Thyroid gland (tissue), 4 donors: ENCODE data around the gene TREML2. TPM values are rescaled to one million over a fixed set of nuclear protein-coding genes. Genes with fewer than 3 reads are reported as not detected.

Experiments
- DNase-seq, 2 donors: peaks; one replicate each; pipeline ENCODE4 v3.0.0-alpha.2; 2019
- H3K27ac ChIP-seq, 3 donors: fragments of 200-600 bp; sonication (generic); 1 replicate in 2 of 3; 2 replicates in 1 of 3; pipeline ENCODE4 v1.5.1; 2016 to 2019; ENCODE audit warnings: mild to moderate bottlenecking in 1 of 3, moderate library complexity in 1 of 3
- H3K27me3 ChIP-seq: fragments of 200-600 bp; sonication (generic); one replicate; pipeline ENCODE4 v1.5.1; 2019
- H3K36me3 ChIP-seq, 2 donors: fragments of 200-600 bp; sonication (generic); one replicate each; pipeline ENCODE4 v1.5.1; 2016 to 2019
- H3K4me1 ChIP-seq, 2 donors: fragments of 200-600 bp; sonication (generic); one replicate each; pipeline ENCODE4 v1.5.1; 2017 to 2019
- H3K4me3 ChIP-seq, 3 donors: fragments of 200-600 bp; sonication (generic); replicated peaks in 1 of 3; 1 replicate in 2 of 3; 2 replicates in 1 of 3; pipeline ENCODE4 v1.5.1; 2016; ENCODE audit warnings: mild to moderate bottlenecking in 1 of 3
- H3K9me3 ChIP-seq: fragments of 200-600 bp; sonication (generic); one replicate; pipeline ENCODE4 v1.5.1; 2017
- POLR2A ChIP-seq, 2 donors: fragments of 450-650 bp; IDR thresholded peaks; one replicate each; pipeline ENCODE4 v1.6.1; 2017; ENCODE audit warnings: antibody characterized with exemption in 2 of 2, mild to moderate bottlenecking in 2 of 2, moderate library complexity in 1 of 2
- WGBS, 2 donors: methylation state at CpG; one replicate each; pipeline ENCODE4 v1.1.5; 2017; 5-methylcytosine and 5-hydroxymethylcytosine counted together
- intact Hi-C: fragments of 100-400 bp; cut with DNase I; formaldehyde crosslinking; loops from one replicate; pipeline ENCODE4 v1.15.1; 2023
- total RNA-seq, 4 donors: library from RNA; depleted of rRNA; stranded (reverse); fragments of >200 nt; gene quantifications; one replicate each; pipeline ENCODE4 v1.2.3, GENCODE V29; 2016
- TF ChIP-seq, protein P1 (sequence below), 6 experiments: fragments of 200-600 bp in 3 of 6; fragments of 450-650 bp in 3 of 6; sonication (generic) in 3 of 6; IDR thresholded peaks; one replicate each; pipeline ENCODE4 v1.5.1; 2016 to 2019; ENCODE audit warnings: antibody characterized with exemption in 6 of 6, mild to moderate bottlenecking in 2 of 6, inconsistent platforms in 1 of 6, moderate library complexity in 1 of 6

The TREML2 gene
- total RNA-seq, 4 donors from 2014 or later, result not detected

DNA sequence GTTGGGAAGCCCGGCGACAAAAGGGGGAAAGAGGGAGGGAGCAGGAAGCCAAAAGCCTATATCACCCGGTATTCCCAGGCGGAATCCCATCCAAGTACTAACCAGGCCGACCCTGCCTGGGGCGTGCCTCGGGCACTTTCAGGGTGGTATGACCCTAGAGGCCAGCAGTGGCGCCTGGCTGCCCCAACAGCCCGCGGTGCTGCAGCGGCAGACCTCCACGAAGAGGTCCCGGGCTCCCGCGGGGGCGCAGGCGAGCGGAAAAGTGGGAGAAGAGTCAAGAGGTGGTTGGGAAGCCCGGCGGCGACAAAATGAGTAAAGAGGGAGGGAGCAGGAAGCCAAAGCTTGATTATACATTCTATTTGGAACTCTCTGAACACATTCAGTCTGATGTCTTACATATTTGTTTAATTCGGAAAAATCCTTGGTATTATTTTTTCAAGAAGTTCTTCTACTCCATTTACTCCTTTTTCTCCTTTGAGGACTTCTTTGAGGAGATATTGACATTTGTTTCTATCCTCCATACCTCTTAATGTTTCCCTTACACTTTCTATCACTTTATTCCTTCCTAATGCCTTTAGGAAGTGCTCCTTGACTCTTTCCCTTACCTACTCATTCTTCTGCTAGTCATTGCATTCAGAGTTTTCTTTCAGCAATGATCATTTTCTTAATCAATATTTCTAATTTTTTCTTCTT, 38.7 kb upstream of the TREML2 start:
- no peak overlapping the region for H3K4me3 ChIP-seq
- no peaks in the 10 kb centered on the region for H3K27me3 ChIP-seq
- DNase-seq, result no peak
- TF ChIP-seq, protein P1, sequence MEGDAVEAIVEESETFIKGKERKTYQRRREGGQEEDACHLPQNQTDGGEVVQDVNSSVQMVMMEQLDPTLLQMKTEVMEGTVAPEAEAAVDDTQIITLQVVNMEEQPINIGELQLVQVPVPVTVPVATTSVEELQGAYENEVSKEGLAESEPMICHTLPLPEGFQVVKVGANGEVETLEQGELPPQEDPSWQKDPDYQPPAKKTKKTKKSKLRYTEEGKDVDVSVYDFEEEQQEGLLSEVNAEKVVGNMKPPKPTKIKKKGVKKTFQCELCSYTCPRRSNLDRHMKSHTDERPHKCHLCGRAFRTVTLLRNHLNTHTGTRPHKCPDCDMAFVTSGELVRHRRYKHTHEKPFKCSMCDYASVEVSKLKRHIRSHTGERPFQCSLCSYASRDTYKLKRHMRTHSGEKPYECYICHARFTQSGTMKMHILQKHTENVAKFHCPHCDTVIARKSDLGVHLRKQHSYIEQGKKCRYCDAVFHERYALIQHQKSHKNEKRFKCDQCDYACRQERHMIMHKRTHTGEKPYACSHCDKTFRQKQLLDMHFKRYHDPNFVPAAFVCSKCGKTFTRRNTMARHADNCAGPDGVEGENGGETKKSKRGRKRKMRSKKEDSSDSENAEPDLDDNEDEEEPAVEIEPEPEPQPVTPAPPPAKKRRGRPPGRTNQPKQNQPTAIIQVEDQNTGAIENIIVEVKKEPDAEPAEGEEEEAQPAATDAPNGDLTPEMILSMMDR (IDR thresholded peaks at IDR 0.05), result no peak
- TF ChIP-seq POLR2A (IDR thresholded peaks at IDR 0.05), result no peak
- H3K4me1 ChIP-seq, result no peaks in the 10 kb centered on the region
- H3K27ac ChIP-seq, result no peak overlapping the region
- 10 to 12% methylated on average over 22 of the region's 22 CpGs for WGBS, 2 donors
- intact Hi-C loops, result no loop called here
- no peaks in the 10 kb centered on the region for H3K9me3 ChIP-seq
- H3K36me3 ChIP-seq, result no peaks in the 10 kb centered on the region

DNA sequence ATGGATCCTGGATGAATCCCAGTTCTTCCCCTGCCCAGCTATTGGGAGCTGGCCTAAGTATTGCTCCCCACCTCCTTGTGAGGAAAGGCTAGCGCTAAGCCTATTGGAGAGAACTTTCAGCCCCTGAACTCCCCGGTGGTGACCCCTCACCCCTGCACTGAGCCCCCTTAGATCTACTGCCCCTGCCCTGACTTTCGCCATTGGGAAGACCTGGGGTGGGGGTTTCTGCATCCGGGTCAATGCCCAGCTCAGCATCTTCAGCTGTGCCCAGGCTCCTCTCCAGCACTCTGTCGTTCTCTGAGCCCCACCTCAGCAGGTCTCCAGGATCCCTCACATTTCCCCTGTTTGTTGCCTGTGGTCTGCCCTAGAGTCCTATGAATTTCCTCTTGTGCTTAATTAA, 36.2 kb upstream of the TREML2 start:
- intact Hi-C loops, result no loop called here
- H3K27ac ChIP-seq, result no peak overlapping the region
- H3K4me3 ChIP-seq, result no peak overlapping the region
- no peaks in the 10 kb centered on the region for H3K36me3 ChIP-seq
- H3K27me3 ChIP-seq, result no peaks in the 10 kb centered on the region
- DNase-seq, result no peak
- WGBS, 2 donors, result 75 to 78% methylated on average over 5 of the region's 5 CpGs
- no peaks in the 10 kb centered on the region for H3K9me3 ChIP-seq
- TF ChIP-seq, protein P1 (IDR thresholded peaks at IDR 0.05), result no peak
- no peak for TF ChIP-seq POLR2A (IDR thresholded peaks at IDR 0.05)
- no peaks in the 10 kb centered on the region for H3K4me1 ChIP-seq

DNA sequence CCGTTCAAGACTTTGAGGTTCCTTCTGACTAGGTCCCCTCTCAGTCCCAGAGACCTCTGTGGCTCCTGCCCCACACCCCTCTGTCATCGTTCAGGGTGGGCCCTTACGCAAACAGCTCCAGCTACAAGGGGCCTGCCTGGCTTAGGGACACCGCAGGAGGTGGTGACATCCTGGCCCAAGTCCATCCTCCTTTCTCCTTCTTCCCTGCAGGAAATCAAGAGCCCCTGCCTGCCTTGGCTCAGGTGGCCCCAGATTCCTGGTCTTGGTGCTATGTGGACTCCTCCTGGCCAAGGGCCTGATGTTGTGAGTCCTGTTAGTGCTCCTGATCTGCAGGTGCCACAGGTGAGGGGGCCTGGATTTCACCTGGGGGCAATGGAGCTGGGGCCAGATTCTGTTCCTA, 35.3 kb upstream of the TREML2 start:
- H3K27me3 ChIP-seq, result no peaks in the 10 kb centered on the region
- H3K4me3 ChIP-seq, result no peak overlapping the region
- no peaks in the 10 kb centered on the region for H3K4me1 ChIP-seq
- 79 to 90% methylated on average over 4 of the region's 4 CpGs for whole genome bisulfite sequencing, 2 donors
- intact Hi-C loops, result no loop called here
- TF ChIP-seq POLR2A (IDR thresholded peaks at IDR 0.05), result no peak
- TF ChIP-seq, protein P1 (IDR thresholded peaks at IDR 0.05), result no peak
- no peak overlapping the region for H3K27ac ChIP-seq
- DNase-seq, result no peak
- H3K9me3 ChIP-seq, result no peaks in the 10 kb centered on the region
- H3K36me3 ChIP-seq, result no peaks in the 10 kb centered on the region

DNA sequence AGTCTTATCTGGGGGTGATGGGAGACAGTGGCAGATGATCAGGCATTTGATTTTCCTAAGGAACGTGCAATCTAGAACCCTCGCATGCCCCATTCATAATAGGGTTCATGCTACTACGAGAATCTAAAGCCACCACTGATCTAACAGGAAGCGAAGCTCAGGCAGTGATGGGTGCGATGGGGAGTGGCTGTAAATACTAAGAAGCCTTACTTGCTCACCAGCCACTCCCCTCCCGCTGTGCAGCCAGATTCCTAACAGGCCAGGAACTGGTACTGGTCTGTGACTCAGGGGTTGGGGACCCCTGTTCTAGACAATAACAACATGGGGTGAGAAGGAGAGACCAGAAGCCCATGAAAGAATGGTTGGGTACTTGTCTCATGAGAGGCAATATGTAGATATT, 31.7 kb upstream of the TREML2 start:
- no peak overlapping the region for H3K4me3 ChIP-seq
- DNase-seq, result no peak
- H3K4me1 ChIP-seq, result no peaks in the 10 kb centered on the region
- intact Hi-C loops, result no loop called here
- 84 to 87% methylated on average over 6 of the region's 6 CpGs for WGBS, 2 donors
- H3K9me3 ChIP-seq, result no peaks in the 10 kb centered on the region
- TF ChIP-seq POLR2A (IDR thresholded peaks at IDR 0.05), result no peak
- TF ChIP-seq, protein P1 (IDR thresholded peaks at IDR 0.05), result no peak
- no peaks in the 10 kb centered on the region for H3K27me3 ChIP-seq
- no peak overlapping the region for H3K27ac ChIP-seq
- H3K36me3 ChIP-seq, result no peaks in the 10 kb centered on the region

DNA sequence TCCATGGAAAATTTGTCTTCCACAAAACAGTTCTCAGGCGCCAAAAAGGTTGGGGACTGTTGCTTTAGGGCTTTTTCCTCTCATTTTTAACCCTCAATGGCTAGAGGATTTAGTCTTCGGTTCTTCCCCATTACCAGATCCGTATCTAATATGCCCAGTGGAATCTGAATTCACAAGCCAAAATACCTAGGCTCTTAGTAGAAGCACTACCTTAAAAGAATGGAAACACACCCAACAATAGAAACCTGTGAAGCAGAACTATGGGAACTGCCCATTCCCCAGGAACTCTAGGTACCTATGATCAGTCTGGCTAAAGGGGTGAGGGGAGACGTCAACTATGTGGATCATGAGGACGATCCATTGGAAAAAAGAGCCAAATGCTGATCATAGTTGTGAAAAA, 30.3 kb upstream of the TREML2 start:
- intact Hi-C loops, result no loop called here
- Histone ChIP-seq H3K27ac (no peak overlapping the region), H3K9me3 (no peaks in the 10 kb centered on the region), H3K27me3 (no peaks in the 10 kb centered on the region), H3K36me3 (no peaks in the 10 kb centered on the region), H3K4me1 (no peaks in the 10 kb centered on the region), H3K4me3 (no peak overlapping the region)
- 64 to 69% methylated on average over 5 of the region's 5 CpGs for WGBS, 2 donors
- no peak for TF ChIP-seq POLR2A (IDR thresholded peaks at IDR 0.05)
- TF ChIP-seq, protein P1 (IDR thresholded peaks at IDR 0.05), result no peak
- DNase-seq, result no peak
